OCI-LY1 (cell line): ENCODE data around the gene FTSJ3.

ENCODE experiments used
- EZH2 ChIP-seq: fragments of 200-600 bp; sonication (generic), shearing (Covaris generic); IDR thresholded peaks from 2 replicates; pipeline ENCODE4 v1.8.0; 2017; ENCODE audit warnings: borderline replicate concordance, mixed run types, mild to moderate bottlenecking, antibody characterized with exemption, low read length, moderate library complexity, mixed read lengths
- TF ChIP-seq, protein P1 (sequence below): fragments of 200-600 bp; sonication (generic), shearing (Covaris generic); IDR thresholded peaks from 2 replicates; pipeline ENCODE4 v1.5.1; 2017; ENCODE audit warnings: mild to moderate bottlenecking, antibody characterized with exemption, low read length, moderate library complexity, mixed read lengths

DNA sequence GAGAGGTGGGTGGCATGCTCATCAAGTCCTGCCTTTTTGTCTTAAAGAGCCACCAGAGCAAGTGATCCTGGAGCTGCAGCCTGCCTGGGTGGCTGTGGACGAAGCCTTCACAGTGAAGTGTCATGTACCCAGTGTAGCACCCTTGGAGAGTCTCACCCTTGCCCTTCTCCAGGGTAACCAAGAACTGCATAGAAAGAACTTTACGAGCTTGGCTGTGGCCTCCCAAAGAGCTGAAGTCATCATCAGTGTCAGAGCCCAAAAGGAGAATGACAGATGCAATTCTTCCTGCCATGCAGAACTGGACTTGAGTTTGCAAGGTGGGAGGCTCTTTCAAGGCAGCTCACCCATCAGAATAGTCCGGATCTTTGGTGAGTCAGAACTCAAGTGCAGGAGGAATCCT lies 31.8 kb upstream of the FTSJ3 start:
- TF ChIP-seq, protein P1, sequence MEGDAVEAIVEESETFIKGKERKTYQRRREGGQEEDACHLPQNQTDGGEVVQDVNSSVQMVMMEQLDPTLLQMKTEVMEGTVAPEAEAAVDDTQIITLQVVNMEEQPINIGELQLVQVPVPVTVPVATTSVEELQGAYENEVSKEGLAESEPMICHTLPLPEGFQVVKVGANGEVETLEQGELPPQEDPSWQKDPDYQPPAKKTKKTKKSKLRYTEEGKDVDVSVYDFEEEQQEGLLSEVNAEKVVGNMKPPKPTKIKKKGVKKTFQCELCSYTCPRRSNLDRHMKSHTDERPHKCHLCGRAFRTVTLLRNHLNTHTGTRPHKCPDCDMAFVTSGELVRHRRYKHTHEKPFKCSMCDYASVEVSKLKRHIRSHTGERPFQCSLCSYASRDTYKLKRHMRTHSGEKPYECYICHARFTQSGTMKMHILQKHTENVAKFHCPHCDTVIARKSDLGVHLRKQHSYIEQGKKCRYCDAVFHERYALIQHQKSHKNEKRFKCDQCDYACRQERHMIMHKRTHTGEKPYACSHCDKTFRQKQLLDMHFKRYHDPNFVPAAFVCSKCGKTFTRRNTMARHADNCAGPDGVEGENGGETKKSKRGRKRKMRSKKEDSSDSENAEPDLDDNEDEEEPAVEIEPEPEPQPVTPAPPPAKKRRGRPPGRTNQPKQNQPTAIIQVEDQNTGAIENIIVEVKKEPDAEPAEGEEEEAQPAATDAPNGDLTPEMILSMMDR, result no peak
- no peak for TF ChIP-seq EZH2
